Body of pancreas (tissue), 4 donors: ENCODE measurements around the gene PRRC2A. TPM values are rescaled to one million over a fixed set of nuclear protein-coding genes. Genes with fewer than 3 reads are reported as not detected.

Experiments
- ATAC-seq: fragments of 150-250 bp; one replicate; pipeline ENCODE4 v1.9.1; 2016
- DNase-seq, 4 donors: peaks; one replicate each; pipeline ENCODE4 v3.0.0-alpha.2; 2019
- H3K27ac ChIP-seq, 4 donors: fragments of 200-600 bp; sonication (generic); 1 replicate in 3 of 4; 2 replicates in 1 of 4; pipeline versions ENCODE4 v1.5.1 to v1.6.1; 2016 to 2019; ENCODE audit warnings: mild to moderate bottlenecking in 1 of 4, mixed read lengths in 1 of 4, moderate library complexity in 1 of 4
- H3K27me3 ChIP-seq, 2 donors: fragments of 200-600 bp; sonication (generic); one replicate each; pipeline ENCODE4 v1.6.0; 2016; ENCODE audit warnings: mild to moderate bottlenecking in 1 of 2
- H3K36me3 ChIP-seq, 2 donors: fragments of 200-600 bp; sonication (generic); replicated peaks in 1 of 2; 2 replicates each; pipeline ENCODE4 v1.5.1; 2016; ENCODE audit warnings: low read depth in 2 of 2; ENCODE audit not compliant: insufficient read depth in 1 of 2
- H3K4me1 ChIP-seq: fragments of 200-600 bp; sonication (generic); one replicate; pipeline ENCODE4 v1.6.0; 2016
- H3K4me3 ChIP-seq, 2 donors: fragments of 200-600 bp; sonication (generic); 1 replicate in 1 of 2; 2 replicates in 1 of 2; pipeline ENCODE4 v1.5.1; 2016 to 2019
- H3K9me3 ChIP-seq, 3 donors: fragments of 200-600 bp; sonication (generic); 1 replicate in 2 of 3; 2 replicates in 1 of 3; pipeline ENCODE4 v1.5.1; 2016
- POLR2A ChIP-seq, 3 donors: fragments of 450-650 bp; IDR thresholded peaks; one replicate each; pipeline ENCODE4 v1.6.1; 2016; ENCODE audit warnings: antibody characterized with exemption in 3 of 3, mild to moderate bottlenecking in 2 of 3
- WGBS, 2 donors: methylation state at CpG; one replicate each; pipeline ENCODE4 v1.1.5; 2017; 5-methylcytosine and 5-hydroxymethylcytosine counted together
- intact Hi-C: fragments of 100-400 bp; cut with DNase I; formaldehyde crosslinking; loops from one replicate; pipeline ENCODE4 v1.15.1; 2023
- total RNA-seq, 2 donors: library from RNA; depleted of rRNA; stranded (reverse); fragments of >200 nt; gene quantifications; one replicate each; pipeline ENCODE4 v1.1.0, GENCODE V29; 2016
- TF ChIP-seq, protein P1 (sequence below), 7 experiments: fragments of 450-650 bp in 4 of 7; fragments of 200-600 bp in 3 of 7; sonication (generic) in 3 of 7; IDR thresholded peaks; one replicate each; pipeline ENCODE4 v1.5.1; 2016 to 2019; ENCODE audit warnings: antibody characterized with exemption in 7 of 7

PRRC2A gene
- total RNA-seq, 2 donors from 2014 or later, result 48.8 to 57.4 TPM

GRCh38 chr6:31662124-31662723 lies 41.7 kb downstream of the PRRC2A start:
- WGBS, 2 donors, result 82 to 88% methylated on average over 11 to 12 of the region's 12 CpGs
- DNase-seq, result no peak
- no peaks in the 10 kb centered on the region for H3K27me3 ChIP-seq
- intact Hi-C loops, result no loop called here
- H3K4me1 ChIP-seq, result peaks cover 65% of the 10 kb centered on the region
- no peak overlapping the region for H3K4me3 ChIP-seq
- TF ChIP-seq, protein P1, sequence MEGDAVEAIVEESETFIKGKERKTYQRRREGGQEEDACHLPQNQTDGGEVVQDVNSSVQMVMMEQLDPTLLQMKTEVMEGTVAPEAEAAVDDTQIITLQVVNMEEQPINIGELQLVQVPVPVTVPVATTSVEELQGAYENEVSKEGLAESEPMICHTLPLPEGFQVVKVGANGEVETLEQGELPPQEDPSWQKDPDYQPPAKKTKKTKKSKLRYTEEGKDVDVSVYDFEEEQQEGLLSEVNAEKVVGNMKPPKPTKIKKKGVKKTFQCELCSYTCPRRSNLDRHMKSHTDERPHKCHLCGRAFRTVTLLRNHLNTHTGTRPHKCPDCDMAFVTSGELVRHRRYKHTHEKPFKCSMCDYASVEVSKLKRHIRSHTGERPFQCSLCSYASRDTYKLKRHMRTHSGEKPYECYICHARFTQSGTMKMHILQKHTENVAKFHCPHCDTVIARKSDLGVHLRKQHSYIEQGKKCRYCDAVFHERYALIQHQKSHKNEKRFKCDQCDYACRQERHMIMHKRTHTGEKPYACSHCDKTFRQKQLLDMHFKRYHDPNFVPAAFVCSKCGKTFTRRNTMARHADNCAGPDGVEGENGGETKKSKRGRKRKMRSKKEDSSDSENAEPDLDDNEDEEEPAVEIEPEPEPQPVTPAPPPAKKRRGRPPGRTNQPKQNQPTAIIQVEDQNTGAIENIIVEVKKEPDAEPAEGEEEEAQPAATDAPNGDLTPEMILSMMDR (IDR thresholded peaks at IDR 0.05), result no peak
- no peak for TF ChIP-seq POLR2A (IDR thresholded peaks at IDR 0.05)
- no peaks in the 10 kb centered on the region for H3K9me3 ChIP-seq
- H3K36me3 ChIP-seq, result peaks cover 0 to 3% of the 10 kb centered on the region in 2 donors
- ATAC-seq, result no peak
- H3K27ac ChIP-seq, result no peak overlapping the region

DNA sequence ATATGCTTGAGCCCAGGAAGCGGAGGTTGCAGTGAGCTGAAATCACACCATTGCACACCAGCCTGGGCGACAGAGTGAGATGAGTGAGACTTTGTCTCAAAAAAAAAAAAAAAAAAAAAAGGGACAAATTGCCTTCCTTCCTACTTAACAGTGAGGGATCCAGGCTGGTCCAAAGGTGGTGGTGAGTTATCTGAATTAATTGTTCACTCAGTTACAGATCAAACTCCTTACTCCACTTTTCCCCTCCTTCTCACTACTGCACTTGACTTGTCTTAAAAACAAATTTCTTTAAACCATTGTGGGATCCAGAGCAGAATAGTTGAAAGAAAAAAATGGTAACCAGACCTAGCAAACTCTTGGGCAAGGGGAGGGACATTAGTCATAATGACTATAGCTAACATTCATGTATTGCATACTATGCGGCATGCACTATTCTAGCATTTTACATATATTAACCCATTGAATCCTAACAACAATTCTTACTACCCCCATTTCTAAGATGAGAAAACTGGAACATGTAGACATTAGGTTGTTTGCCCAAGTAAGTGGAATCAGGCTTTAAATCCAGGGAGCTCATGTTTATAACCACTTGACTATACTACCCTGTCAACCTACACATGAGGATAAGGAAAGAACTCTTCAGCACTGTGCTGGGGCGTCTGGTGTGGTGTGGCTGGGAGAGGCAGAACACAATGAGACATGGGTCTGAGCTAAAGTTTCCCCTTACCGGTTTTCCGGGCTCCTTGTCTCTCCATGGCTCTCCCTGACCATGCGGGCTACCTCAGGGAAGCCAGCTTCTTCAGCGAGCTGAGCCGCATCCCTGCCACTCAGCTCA lies 42.8 kb downstream of the PRRC2A start:
- peaks cover 66% of the 10 kb centered on the region for H3K4me1 ChIP-seq
- no peak for ATAC-seq
- no peak for DNase-seq
- H3K9me3 ChIP-seq, result no peaks in the 10 kb centered on the region
- TF ChIP-seq, protein P1 (IDR thresholded peaks at IDR 0.05), result no peak
- no peak for TF ChIP-seq POLR2A (IDR thresholded peaks at IDR 0.05)
- peaks cover 3 to 4% of the 10 kb centered on the region in 2 donors for H3K36me3 ChIP-seq
- H3K4me3 ChIP-seq, result peak overlapping the region in 1 of 2 donors; percentile 87
- WGBS, 2 donors, result 53 to 75% methylated on average over 7 to 9 of the region's 9 CpGs
- H3K27ac ChIP-seq, result peak overlapping the region in 3 of 4 donors; percentile 82 to 96 (median 94)
- intact Hi-C loops, result no loop called here
- no peaks in the 10 kb centered on the region for H3K27me3 ChIP-seq

DNA sequence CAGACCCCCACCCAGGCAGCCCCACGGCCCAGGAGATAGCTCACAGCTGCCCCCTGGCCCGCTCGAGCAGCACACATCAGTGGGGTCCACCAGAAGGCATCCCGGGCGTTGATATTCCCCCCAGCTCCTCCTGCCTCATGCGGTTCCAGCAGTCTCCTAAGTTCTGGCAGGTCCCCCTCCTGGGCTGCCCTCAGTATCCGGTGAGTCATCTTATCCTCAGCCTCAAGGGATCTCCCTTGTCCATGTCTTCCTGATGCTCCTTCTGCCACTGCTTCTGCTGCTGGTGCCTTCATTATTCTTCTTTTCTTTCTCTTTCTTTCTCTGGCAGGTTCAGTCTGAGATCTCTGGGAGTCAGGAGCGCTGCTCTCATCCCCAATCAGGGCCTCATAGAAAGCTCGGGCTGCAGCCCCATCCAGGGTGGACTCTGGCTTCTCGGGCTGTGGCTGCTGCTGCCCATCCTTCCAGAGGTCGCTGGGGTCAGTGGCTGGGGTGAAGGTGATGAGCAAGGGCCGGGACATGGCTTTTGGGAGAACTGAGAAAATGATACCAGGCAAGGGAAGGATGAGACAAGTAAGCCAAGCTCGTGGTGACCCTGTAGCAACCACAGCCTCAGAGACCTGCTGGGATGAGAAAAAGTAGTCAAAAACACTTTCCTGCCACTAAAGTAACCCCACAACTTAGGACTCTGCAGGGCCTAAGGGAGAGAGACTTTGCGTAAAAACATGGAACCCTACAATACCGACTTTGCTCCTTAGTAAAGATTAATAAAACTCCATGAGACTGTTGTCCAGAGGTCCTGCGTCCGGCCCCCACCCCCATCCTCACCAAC lies 43.7 kb downstream of the PRRC2A start:
- peak in 2 of 4 donors; percentile 38 to 39 for DNase-seq
- peak overlapping the region; percentile 63 to 87 for H3K4me3 ChIP-seq
- no peak for TF ChIP-seq POLR2A (IDR thresholded peaks at IDR 0.05)
- TF ChIP-seq, protein P1 (IDR thresholded peaks at IDR 0.05), result no peak
- peaks cover 60% of the 10 kb centered on the region for H3K4me1 ChIP-seq
- peaks cover 6 to 8% of the 10 kb centered on the region in 2 donors for H3K36me3 ChIP-seq
- no peak for ATAC-seq
- WGBS, 2 donors, result 14 to 22% methylated on average over 14 to 17 of the region's 17 CpGs
- H3K27ac ChIP-seq, result peak overlapping the region; percentile 82 to 96 (median 94)
- intact Hi-C loops, result no loop called here
- no peaks in the 10 kb centered on the region for H3K9me3 ChIP-seq
- H3K27me3 ChIP-seq, result no peaks in the 10 kb centered on the region

GRCh38 chr6:31664790-31665500 lies 44.4 kb downstream of the PRRC2A start, which contains the start of gene GPANK1:
GPANK1 (minus strand) TSS chr6:31664997; CDS start chr6:31664478, 519 bp downstream.
- DNase-seq, result peak; percentile 87 to 96 (median 94)
- peak; percentile 62 for ATAC-seq
- H3K4me1 ChIP-seq, result peaks cover 53% of the 10 kb centered on the region
- peak within 1 kb of the TSS; percentile 63 to 87 for H3K4me3 ChIP-seq
- WGBS, 2 donors, result 0% methylated on average over 26 to 39 of the region's 39 CpGs
- H3K27ac ChIP-seq, result peak within 1 kb of the TSS; percentile 82 to 96 (median 94)
- H3K36me3 ChIP-seq, result peaks cover 6 to 16% of the 10 kb centered on the region in 2 donors
- no peaks in the 10 kb centered on the region for H3K9me3 ChIP-seq
- H3K27me3 ChIP-seq, result no peaks in the 10 kb centered on the region
- TF ChIP-seq POLR2A (IDR thresholded peaks at IDR 0.05), result peak in 2 of 3 donors; percentile 56 to 57
- TF ChIP-seq, protein P1 (IDR thresholded peaks at IDR 0.05), result no peak
- intact Hi-C loops, result no loop called here
